ENCODE measurements around the gene TSPAN18.

The TSPAN18 gene

DNA sequence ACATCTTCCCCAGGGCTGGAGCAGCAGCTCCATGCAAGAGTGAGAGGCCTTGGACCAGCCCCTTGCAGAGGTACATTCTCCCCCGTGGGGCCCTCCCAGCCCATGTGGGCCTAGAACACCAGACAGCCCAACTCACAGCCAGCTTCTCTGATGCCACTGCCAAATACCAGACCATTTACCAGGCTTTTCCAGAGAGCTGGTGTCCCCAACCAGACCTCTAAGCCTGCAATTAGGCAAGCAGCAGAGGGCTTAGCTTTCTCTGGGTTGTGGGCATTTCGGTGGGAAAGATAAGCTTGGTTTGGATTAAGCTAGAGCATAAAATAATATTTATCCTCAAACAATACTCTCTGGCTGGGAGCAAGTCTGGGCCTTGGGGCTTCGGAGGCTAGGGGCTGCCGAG is 148.3 kb downstream of the TSPAN18 start:
- no peak for DNase-seq

DNA sequence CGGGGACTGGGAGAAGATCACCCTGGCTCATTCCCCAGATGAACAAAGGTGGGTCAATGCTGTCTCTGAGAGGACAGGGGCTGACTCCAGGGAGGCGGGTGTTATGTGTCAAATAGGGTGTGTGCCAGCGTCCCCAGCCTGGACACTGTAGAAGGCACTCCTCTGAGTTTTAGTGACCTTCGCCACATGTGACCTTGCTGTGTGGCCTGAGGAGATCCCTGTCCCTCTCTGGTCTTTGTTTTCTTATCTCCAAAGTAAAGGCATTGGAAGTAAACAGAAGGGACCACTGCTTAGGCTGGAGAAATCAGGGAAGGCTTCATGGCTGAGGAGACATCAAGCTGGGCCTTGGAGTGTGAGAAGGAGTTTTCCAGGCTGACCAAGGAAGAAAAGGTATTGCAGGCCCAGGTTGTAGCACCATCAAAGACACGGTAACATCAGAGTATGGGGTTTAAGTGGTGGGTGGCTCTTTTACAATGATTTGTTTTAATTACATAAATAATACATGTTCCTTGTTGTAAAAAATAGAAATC is 149.5 kb downstream of the TSPAN18 start:
- no peak for DNase-seq

DNA sequence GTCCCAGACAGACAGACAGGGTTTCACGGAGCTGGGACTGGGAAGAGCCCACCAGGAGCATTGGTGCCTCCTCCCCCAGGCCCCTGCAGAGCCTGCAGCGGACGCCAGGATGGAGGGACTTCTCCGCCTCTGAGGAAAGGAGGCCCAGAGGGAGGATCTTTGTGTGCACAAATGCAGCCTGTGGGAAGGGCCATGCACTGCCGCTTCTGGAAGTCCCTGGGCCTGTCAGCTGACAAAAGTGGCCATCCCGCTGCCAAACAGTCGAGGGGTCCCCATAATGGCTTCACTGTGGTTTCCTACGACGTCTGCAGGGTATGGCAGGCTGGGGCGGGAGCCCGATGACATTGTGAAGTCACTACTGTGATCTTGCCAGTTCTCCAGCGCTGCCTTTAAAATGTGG is 150.1 kb downstream of the TSPAN18 start:
- DNase-seq = no peak

DNA sequence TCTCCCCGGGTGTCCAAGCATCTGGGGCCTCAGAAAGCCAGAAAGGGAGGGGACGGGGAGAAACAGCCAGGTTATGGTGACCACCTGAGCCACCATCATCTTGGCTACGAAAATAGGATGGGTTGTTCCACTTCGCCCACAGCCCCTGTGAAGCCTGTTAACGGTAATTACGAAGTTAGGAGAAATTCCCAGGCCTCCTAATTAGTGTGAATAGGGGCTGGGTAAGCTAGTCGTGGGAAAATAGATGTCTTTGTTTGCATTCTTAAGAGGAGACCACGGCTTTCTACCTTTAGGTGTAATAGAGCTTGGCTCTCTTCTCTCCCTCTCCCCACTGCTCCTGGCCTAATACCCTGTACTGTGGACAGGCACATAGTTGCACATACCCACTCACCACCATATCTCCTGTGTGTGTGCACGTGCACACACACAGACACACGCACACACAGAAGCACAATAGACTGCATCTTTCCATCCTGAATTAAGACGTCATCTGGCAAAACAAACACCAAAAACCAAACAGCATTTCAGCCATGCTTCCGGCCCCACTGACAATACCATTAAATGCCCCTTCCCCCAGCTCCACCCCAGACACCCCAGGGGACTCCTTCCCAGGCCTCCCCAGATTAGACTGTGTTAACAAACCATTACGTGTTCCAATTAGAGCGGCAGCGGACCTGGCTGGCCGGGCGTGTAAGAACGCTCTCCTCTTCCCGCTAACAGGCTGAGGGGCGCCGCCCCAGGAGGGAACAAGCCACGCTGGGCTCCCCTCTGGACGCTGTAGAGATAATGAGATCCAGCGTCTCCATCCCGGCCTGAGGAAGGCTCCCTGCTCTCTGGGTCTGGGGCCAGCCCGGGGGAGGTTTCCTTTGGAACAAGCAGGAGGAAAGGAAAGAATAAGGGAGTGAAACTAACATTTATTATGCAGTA is 151.1 kb downstream of the TSPAN18 start:
- no peak for DNase-seq

DNA sequence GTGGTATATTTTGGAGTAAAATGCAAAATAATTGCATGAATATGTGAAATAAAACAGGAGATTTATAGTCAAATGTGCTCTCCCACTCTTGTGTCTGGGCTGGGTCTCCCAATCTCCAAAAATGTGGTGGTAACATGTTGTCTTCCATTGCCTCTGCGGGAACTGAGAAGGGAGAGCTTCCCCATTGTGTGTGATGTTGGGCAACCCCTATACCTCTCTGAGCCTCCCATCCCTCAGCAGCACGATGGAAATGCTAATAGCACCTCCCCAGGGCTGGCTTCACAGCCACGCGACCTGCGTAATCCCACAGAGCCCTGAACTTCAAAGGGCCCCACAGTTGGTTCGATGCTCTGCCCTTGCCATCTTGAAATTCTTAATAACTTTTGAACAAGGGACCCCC is 151.9 kb downstream of the TSPAN18 start:
- DNase-seq = no peak

DNA sequence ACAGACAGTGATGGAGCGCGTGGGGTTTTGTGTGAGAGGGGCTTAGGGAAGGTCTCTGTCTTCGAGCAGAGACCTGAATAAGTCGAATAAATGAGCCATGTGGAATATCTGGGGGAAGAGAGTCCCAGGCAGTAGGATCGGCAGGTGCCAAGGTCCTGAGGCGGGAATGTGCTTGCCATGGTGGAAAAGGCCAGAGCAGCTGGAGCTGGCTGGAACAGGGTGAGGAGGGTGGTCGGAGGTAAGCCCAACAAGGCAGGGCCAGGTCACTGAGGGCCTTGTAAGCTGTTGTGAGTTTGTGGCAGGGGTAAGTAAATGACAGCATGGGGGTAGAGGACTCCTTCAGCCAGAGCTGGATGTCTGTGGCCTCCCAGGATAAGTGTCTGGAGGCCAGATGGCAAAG is 152.7 kb downstream of the TSPAN18 start:
- no peak for DNase-seq

DNA sequence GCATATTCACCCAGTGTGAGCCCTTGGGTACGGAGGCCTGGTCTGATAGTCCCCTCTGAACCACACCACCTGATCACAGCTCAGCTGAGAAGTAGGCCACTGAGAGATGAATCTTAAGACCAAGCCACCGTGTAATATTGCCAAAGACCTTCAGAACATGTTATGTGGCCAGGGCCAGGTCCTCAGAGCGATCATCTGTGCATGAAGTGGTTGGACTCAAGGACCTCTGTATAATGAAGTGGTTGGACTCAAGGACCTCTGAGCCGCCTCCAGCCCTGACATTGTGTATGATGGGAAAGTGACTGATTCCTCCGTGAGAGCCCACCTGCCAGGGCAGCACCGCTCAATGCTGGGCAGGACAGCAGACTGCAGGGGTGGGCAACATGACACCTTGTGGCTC is 153.7 kb downstream of the TSPAN18 start:
- DNase-seq = no peak

DNA sequence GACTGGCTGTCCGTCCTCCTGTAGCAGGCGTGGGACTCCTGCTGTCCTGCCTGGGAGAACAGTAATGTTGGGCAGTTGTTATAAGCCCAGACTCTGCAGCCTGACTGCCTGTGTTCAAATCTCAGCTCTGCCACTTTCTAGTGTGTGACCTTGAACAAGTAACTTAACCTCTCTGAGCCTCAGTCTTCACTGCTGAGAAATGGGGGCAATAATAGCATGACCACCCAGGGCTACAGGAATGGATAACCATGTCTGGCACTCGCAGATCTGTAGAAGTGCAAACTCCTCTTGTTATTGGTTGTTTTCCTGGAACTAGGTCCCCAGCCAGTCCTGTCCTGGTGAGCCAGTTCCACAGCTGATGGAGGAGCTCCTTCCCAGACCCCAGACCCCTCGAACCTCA is 154.2 kb downstream of the TSPAN18 start:
- DNase-seq = no peak

DNA sequence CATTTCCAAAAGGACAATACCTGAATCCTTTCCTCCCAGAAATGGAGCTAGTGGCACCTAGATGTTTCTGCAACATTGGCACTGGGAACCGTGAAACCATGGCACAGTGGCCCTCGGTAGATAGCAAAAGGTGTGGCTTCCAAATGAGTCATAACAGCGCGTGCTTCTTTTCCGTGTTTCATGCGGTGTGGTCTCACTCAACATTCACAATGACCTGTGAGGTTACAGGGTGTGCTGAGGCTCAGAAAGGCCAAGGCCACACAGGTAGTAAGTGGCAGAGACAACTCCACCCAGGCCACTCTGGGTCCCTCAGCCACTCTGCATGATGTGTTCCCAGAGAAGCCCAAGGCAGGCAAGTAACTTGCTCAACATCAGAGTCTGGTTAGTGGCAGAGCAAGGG is 156.5 kb downstream of the TSPAN18 start:
- no peak for DNase-seq

DNA sequence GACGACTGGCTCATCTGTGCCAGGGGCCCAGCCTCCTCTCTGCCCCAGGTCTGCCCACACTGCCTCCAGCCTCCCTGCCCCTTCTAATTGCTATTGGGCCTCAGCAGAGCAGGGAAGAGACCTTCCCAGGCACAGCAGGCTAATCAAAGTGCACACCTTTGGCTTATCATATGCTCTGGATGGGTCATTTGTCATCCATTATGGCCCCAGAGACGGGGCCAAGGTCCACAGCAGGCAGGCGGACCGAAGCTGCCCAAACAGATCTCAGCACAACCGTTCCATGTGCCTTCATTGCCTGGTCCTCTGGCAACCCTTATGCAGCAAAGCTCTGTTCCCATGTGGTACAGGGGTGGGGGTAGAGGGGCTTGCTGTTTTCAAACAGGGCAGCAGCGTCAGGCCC is 157.3 kb downstream of the TSPAN18 start:
- no peak for DNase-seq

DNA sequence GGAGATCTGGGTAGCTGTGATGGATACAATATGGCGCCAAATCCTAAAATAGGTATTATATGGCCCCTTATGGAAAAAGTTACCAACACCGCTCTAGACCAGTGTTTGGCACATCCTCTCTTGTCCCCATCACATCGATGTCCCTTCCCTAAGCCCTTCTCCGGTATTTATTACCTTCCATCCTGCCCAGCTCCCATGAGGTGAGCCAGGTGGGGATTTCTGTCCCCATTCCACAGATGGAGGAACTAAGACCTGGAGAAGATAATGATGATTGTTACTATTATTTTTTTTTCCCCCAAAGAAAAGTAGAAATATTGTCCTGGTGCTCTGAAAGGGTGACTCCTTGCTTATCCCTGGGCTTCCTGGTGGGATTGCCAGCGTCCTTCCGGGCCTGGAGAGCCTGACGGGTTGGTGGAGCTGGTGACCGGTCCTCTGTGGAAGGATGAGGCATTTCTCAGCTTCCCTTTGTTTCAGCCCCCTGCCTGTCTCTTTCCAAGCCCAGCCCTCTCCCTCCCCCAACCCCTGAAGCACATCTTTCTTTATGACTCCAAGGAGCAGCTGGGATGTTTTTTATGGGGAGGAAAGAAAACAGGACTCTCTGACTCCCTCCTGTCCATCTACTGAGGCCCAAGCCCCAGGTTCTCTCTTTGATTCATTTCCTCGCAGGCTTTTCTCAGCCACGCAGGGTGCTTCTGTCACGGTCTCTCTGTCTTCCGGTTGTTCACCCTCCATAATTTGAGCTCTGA is 158.5 kb downstream of the TSPAN18 start:
- no peak for DNase-seq

DNA sequence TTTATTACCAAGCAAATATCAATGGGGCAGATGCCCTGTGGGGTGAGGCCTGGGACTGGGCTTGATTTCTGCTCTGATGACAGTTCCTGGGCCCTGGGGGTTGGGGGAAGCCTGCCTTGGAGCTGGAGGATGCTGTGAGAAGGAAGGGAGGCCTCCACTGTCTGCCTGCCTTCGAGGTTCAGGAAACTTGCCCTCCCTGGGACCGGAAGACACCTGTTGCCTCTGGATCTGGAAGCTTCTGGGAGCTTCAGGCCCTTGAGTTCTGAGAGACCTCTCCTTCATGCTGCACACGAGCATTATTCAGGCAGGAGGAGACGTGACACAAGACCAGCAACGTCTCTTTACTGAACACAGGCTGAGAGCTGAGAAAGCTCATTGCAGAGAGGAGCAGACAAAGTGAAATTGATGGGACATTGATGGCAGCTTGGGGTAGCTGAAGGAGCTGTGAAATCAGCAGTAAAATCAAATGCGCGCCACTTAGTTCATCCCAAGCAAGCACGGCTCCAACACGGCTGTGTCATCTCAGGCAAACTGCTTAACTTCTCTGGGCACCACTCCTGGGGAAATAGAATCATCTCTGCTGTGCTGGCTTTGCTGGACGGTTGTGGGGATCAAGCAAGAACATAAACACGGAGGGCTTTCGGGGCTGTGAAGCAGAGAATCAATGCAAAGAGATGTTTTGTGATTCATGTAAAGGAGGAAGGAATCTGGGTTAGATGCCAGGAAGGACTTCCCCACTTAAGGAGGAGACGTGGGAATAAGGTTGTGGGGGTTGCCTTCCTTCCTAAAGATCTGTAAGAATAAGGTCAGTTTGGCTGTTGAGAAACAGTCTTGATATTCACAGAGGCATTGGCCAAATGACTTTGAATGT is 159.4 kb downstream of the TSPAN18 start:
- DNase-seq = no peak

DNA sequence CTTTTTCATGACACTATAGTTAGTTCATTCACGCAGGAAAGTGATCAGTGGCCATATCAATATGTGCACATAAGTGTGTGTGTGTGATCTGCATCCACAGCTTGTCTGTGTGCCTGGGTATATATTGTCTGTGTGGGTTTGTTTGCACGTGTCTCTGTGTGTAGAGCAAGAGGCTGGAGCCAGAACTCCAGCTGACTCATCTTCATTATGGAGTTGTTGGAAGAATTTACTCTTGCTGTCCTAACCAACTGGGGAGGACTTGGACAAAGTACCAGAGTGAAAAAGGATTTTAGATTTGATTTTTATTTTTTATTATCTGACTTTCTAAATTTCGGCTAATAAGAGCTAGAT is 160.0 kb downstream of the TSPAN18 start:
- DNase-seq = no peak

DNA sequence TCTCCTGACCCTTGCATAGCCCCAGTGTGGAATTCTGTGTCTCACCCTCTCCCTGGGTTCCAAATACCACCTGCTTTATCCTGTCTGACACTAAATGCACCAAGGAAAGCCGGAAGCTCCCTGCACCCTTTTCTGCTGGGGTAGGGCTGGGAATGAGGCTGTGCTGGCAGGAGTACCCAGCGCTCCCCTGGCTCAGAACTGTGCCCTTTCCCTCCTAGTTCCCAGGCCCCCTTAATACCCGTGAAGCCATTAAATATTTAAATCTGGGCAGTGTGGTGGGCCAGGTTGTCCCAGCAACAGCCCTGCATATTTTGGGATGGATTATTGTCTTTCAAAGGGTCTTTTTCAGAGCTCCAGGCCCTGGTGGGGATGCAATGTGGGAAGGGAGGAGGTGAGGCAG is 160.9 kb downstream of the TSPAN18 start:
- DNase-seq = no peak

DNA sequence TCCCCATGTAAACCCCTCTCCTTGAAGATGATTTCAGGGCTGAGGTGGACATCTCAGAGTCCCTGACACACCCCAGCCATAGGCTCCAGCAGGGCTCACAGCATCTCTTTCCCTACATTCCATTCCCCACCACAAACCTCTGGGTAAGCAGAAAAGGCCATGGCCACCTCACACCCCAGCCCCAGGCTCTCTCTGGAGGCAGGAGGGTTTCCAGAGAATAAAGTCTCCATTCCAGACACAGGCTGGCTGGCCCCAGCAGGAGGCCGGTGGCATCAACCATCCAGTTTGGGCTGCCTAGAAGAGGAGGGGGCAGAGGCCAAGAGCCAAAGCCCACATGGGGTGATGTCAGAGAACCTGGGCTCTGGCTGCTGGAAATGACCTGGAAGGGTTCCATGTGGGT is 162.5 kb downstream of the TSPAN18 start:
- no peak for DNase-seq

DNA sequence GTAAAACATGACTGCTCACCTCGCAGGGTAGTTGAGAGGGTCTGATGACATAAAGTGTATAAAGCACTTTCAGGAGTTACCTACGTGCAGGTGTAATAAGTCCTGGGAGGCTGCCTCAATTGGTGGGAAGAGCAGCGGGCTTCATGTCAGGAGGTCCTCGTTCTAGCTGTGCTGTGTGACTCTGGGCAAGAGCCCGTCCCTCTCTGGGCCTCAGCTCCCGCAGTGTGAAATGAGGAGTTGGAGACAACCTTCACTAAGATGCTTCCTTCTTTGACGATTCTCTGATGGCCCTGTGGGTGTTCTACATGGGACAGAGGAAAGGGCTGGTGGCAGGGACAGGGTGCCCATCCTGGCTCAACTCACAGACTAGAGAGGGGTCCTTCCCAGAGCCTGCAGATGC is 166.1 kb downstream of the TSPAN18 start:
- no peak for DNase-seq

DNA sequence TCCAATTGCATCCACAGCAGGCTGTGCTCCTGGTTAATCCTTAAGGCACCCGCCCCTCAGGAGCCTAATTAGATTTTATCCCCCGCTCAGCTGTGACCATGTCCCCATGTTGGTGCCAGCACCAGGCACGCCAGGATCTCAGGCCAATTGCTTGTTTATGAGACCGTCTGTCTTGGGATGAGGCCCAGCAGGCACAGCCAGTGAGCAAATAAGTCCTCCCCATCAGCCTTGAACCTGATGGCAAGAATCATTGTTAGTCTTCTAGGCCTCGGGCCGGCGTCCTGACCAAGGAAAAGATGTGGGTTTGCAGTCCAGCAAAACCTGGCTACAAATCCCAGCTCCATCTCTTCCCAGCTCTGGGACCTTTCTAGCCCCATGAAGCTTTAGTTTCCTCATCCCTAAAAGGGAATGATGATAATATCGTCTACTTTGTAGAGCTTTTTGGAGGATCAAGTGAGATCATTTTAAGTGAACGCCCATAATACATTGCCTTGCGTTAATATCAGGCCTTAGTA is 166.6 kb downstream of the TSPAN18 start:
- no peak for DNase-seq

DNA sequence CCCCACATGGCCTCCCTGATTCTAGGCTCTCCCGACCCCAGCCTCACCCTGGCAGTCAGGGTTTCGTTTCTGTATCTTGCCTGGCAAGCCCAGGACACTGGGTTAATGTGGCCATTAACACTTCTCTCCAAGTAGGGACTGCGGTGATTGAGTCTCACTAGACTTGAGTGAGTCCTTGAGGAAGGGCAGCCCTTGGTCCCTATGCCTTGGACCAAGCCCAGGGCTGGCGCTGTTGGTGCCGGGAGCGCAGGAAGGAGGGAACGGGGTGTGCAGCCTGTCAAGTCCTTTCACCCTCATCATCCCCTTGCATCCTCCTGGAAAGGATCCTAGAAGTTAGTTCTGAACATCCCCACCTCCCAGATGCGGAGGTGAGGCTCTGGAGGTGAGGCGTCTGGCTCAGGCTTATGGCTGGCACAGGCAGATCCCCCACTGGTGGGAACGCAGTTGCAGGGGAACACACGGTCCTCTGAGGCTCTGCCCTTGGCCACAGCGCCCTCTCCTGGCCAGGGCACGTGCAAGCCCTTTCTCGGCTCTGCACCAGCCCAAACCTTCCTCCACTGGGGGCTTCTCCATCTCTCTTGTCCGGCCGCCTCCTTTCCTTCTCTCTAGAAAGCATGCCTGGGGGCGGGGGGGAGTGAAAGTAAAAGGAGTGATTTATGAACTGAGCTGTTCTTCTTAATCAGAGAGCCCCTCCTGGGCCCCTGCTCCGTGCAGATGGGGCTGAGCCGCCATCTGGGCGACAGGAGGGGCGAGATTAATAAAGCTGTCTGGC is 167.3 kb downstream of the TSPAN18 start:
- DNase-seq = no peak

DNA sequence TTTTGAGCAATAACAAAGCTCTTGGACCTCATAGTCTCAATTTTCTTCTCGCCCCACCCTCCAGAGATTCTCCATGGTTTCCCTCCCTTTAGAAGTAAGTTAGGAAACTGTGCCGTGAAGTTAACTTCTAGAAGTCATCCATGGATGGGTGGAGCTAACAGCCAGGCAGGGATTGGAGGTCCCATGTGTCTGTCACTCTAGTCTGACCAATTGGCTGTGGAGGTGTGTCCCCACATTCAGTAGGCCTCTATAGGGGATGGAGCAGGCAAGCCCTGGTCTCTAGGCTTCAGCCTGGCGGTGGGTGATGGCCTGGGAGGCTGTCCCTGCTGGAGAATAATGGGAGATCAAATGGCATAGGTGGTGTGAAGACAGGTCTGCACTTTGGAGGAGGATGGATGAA is 173.2 kb downstream of the TSPAN18 start:
- no peak for DNase-seq

DNA sequence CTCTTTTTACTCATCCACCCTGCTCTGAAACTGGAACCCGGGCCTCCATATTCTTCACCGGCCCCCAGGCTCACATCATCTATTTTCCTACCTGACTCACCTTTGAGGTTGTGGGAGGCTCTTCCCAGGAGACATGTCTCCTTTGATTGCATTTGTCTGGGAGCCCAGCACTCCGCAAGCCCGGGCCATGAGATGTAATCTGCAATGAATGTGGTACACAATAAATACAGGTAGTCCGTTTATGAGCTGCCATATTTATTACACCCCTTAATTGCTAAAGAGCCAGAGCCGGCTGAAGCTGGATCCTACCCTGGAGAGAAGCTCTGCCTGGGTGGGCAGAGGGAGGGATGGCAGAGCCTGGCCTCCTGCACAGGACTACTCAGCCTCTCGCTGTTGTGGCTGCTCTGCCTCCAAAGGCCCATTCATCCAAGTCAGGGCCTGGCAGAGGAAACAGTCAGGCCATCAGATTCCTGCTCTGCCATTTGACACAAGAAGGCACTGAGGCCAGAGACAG is 174.4 kb downstream of the TSPAN18 start:
- no peak for DNase-seq

DNA sequence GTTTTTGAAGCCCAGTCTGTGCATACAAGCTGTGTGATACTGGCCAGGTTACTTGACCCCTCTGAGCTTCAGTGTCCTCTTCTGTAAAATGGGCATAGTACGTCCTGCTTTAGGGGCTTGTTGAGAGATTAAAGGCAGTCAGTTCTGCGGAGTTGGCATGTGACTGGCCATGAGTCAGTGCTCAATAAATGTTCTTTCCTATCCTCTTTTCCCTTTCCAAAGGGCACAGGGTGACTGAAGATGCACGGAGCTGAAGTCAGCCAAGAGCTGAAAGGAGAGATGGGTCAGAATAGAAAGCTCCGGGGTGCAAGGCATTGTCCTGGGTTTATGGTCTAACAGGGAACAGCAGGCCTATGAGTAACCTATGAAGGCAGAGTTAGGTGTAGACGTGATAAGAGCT is 175.0 kb downstream of the TSPAN18 start:
- DNase-seq = no peak

DNA sequence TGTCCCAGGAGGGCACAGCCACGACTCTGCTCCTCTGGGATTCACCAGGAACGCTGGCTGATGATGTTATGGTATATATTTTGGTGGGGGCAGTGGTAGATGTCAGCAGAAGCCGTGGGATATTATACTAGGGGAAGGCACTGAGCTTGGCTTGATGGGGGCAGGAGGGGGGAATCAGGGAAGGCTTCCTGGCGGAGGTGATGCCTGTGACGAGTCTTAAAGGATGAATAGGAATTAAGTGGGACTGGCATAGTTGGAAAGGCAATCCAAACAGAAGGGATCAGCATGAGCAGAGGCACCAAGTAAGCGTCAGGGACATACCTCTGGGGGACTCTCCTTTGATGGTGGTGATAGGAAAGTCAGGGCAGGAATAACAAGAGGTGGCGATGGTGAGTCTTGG is 176.3 kb downstream of the TSPAN18 start:
- DNase-seq = no peak

Data from NCI-H526 treated with DMSO at 0.1 percent for 48 hours (cell line).